ENCODE data around the gene SORBS2. TPM values are rescaled to one million over a fixed set of nuclear protein-coding genes. Genes with fewer than 3 reads are reported as not detected.

SORBS2 gene
- total RNA-seq, 1 experiment from 2014 or later = 9.7 TPM

DNA sequence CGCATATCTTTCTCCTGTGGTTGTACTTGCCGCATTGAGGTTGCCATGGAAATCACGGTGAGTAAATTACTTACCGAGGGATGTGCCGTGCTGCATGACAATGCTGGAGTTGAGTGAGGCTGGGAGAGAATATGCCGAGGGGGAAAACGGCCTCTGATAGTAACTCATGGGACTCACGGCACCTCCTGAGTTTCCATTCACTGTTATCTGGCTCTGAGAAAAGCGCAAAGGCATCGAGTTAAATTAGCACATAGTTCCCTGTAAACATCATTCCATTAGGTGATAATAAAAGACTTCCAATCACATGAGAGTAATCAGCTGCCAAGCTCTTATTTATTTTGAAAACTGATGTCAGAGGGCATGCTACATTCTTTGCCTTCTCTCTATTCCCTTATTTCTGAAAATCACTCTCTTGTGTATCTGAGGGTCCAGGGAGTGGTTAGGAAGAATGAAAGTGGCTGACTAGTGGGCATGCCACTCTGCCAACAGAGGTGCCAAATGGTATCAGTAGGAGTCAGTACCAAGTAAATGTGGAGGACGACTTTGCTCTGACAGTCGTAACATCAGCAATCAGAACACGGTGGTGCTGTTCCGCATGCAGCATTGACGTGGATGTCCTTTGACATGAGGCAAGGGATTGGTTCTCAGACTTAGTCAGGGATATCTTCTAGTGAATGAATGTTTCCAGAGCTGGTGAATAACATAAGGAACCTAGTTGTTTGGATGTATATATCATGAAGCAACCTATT lies 149.8 kb downstream of the SORBS2 start:
- Histone ChIP-seq H3K9me3 (ENCODE audit: control insufficient read depth, low read depth, low read length) (no peaks in the 10 kb centered on the region), H3K79me1 (ENCODE audit: insufficient read depth, low read depth, low read length, poor library complexity, severe bottlenecking) (no peaks in the 10 kb centered on the region), H2AFZ (ENCODE audit: low read length) (no peak overlapping the region), H4K20me1 (ENCODE audit: control insufficient read depth, insufficient read depth, insufficient read length) (no peaks in the 10 kb centered on the region), H3K4ac (ENCODE audit: low read depth, low read length) (no peak overlapping the region), H4K91ac (ENCODE audit: insufficient read length, low read depth, low read length) (no peak overlapping the region), H3K23ac (ENCODE audit: insufficient read length, low read depth, low read length) (no peak overlapping the region), H3K4me2 (ENCODE audit: insufficient read depth, insufficient read length, low read length) (no peak overlapping the region), H3T11ph (ENCODE audit: low read length) (no peak overlapping the region), H3K56ac (ENCODE audit: insufficient read length, low read depth, low read length) (no peak overlapping the region), H3K27ac (ENCODE audit: insufficient read length, low read depth, low read length) (no peak overlapping the region), H2BK120ac (ENCODE audit: low read depth, low read length, poor library complexity, severe bottlenecking) (no peak overlapping the region), H4K8ac (replicated peaks; ENCODE audit: insufficient read length, low read depth, low read length) (no peak overlapping the region), H2BK12ac (ENCODE audit: insufficient read length, low read depth, low read length) (no peak overlapping the region), H3K23me2 (ENCODE audit: insufficient read length, low read depth, low read length, poor library complexity, severe bottlenecking) (no peaks in the 10 kb centered on the region), H3K18ac (ENCODE audit: insufficient read length, low read depth, low read length) (no peak overlapping the region), H3K9ac (ENCODE audit: extremely low read depth, insufficient read length, low read length) (no peak overlapping the region), H2BK5ac (ENCODE audit: insufficient read length, low read length) (no peak overlapping the region), H3K14ac (ENCODE audit: insufficient read depth, low read length) (no peak overlapping the region), H4K5ac (ENCODE audit: insufficient read length, low read depth, low read length) (no peak overlapping the region), H3K79me2 (ENCODE audit: insufficient read depth, low read length) (no peaks in the 10 kb centered on the region), H3K27me3 (ENCODE audit: insufficient read depth, low read length) (no peaks in the 10 kb centered on the region), H2BK15ac (ENCODE audit: low read depth, low read length) (no peak overlapping the region), H2AK5ac (ENCODE audit: insufficient read length, low read length) (no peak overlapping the region), H2BK20ac (ENCODE audit: low read depth, low read length, poor library complexity, severe bottlenecking) (no peak overlapping the region), H3K4me1 (ENCODE audit: insufficient read depth, low read length) (peaks cover 8% of the 10 kb centered on the region; the same call in 1 of the 2 replicates)
- H3K36me3 Mint-ChIP-seq (ENCODE audit: insufficient read depth in 1 of 3, low read depth in 3 of 3) = peaks cover 0 to 39% (median 23%) of the 10 kb centered on the region in 3 experiments; a peak in 6 of 7 replicates
- no peaks in the 10 kb centered on the region for H3K27me3 Mint-ChIP-seq (ENCODE audit: low read depth)
- WGBS (ENCODE audit: extremely low coverage, insufficient read length, low lambda C conversion rate) = no CpG with 5 or more reads among the region's 15 CpGs
- peak overlapping the region in 1 of 3 experiments; percentile 42; a peak in 2 of 7 replicates for H3K27ac Mint-ChIP-seq
- DNase-seq = no peak
- TF ChIP-seq, protein P1, sequence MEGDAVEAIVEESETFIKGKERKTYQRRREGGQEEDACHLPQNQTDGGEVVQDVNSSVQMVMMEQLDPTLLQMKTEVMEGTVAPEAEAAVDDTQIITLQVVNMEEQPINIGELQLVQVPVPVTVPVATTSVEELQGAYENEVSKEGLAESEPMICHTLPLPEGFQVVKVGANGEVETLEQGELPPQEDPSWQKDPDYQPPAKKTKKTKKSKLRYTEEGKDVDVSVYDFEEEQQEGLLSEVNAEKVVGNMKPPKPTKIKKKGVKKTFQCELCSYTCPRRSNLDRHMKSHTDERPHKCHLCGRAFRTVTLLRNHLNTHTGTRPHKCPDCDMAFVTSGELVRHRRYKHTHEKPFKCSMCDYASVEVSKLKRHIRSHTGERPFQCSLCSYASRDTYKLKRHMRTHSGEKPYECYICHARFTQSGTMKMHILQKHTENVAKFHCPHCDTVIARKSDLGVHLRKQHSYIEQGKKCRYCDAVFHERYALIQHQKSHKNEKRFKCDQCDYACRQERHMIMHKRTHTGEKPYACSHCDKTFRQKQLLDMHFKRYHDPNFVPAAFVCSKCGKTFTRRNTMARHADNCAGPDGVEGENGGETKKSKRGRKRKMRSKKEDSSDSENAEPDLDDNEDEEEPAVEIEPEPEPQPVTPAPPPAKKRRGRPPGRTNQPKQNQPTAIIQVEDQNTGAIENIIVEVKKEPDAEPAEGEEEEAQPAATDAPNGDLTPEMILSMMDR (conservative IDR thresholded peaks at IDR 0.05) = no peak
- no peak overlapping the region for H3K4me3 Mint-ChIP-seq
- peaks cover 17 to 23% of the 10 kb centered on the region in 2 experiments for H3K4me1 Mint-ChIP-seq
- no peaks in the 10 kb centered on the region for H3K9me3 Mint-ChIP-seq
